ENCODE results near the gene SPDYE18. TPM values are rescaled to one million over a fixed set of nuclear protein-coding genes. Genes with fewer than 3 reads are reported as not detected.
"Not testable (repeated sequence)": the region's sequence is repeated elsewhere in the genome, so short reads cannot be mapped to it uniquely, and the experiment has no call there.

The SPDYE18 gene
- total and polyA plus RNA-seq, 4 donors, result 0.50 to 1.6 (median 1.5) TPM

DNA sequence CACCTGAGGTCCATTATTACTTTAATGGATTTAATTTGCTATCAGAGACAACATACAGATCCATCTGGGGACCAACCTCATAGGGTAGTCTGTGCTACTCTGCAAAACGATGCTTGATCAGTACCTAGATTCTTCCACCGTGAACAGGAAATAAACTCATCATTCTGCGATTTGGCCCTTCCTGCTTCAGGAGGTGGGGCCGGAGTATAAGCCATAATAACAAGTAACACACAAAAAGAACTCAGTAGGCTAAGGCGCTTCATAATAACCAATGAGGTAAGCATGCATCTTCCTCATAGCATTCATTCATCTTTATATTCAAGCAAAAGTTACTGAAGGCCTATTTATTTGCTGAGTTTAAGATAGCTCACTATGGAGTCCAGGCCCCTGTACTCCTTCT is 17.3 kb upstream of the SPDYE18 start:
- H3K4me3 ChIP-seq (ENCODE audit: low read depth, low read length); H3K36me3 ChIP-seq (ENCODE audit: control insufficient read depth, insufficient read depth, low read length); H3K27me3 ChIP-seq (ENCODE audit: control insufficient read depth, insufficient read depth, low read length); H3K4me1 ChIP-seq (ENCODE audit: control insufficient read depth, insufficient read depth, low read length); H3K27ac ChIP-seq (ENCODE audit: low read depth, low read length); DNase-seq (ENCODE audit: low read depth in 4 of 6, low spot score in 6 of 6); H3K9me3 ChIP-seq (ENCODE audit: control insufficient read depth, insufficient read depth, low read length): not testable (repeated sequence)
- WGBS (ENCODE audit: insufficient coverage), result no CpG with 5 or more reads among the region's 5 CpGs

GRCh38 chr7:77079112-77079511 is 16.8 kb upstream of the SPDYE18 start:
- H3K27ac ChIP-seq (ENCODE audit: low read depth, low read length); H3K36me3 ChIP-seq (ENCODE audit: control insufficient read depth, insufficient read depth, low read length); H3K9me3 ChIP-seq (ENCODE audit: control insufficient read depth, insufficient read depth, low read length); H3K4me1 ChIP-seq (ENCODE audit: control insufficient read depth, insufficient read depth, low read length); DNase-seq (ENCODE audit: low read depth in 4 of 6, low spot score in 6 of 6); H3K4me3 ChIP-seq (ENCODE audit: low read depth, low read length); H3K27me3 ChIP-seq (ENCODE audit: control insufficient read depth, insufficient read depth, low read length): not testable (repeated sequence)

DNA sequence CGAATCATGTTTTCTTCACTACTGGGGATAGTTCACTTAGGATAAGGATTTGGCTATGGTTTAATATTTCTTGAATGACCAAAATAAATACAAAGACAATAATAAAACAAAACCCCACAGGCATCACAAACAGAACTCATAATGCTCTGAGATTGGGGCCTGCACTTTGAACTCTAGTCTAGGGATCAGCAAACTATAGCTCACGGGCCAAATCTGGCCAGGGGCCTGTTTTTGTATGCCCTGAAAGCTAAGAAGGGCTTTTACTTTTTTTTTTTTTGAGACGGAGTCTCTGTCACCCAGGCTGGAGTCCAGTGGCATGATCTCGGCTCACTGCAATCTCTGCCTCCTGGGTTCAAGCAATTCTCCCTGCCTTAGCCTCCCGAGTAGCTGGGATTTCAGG is 14.7 kb upstream of the SPDYE18 start:
- not testable (repeated sequence) for H3K36me3 ChIP-seq (ENCODE audit: control insufficient read depth, insufficient read depth, low read length); H3K27ac ChIP-seq (ENCODE audit: low read depth, low read length); H3K27me3 ChIP-seq (ENCODE audit: control insufficient read depth, insufficient read depth, low read length); H3K4me1 ChIP-seq (ENCODE audit: control insufficient read depth, insufficient read depth, low read length); DNase-seq (ENCODE audit: low read depth in 4 of 6, low spot score in 6 of 6); H3K4me3 ChIP-seq (ENCODE audit: low read depth, low read length); H3K9me3 ChIP-seq (ENCODE audit: control insufficient read depth, insufficient read depth, low read length)
- WGBS (ENCODE audit: insufficient coverage), result no CpG with 5 or more reads among the region's 5 CpGs

- H3K36me3 ChIP-seq (ENCODE audit: control insufficient read depth, insufficient read depth, low read length); H3K27ac ChIP-seq (ENCODE audit: low read depth, low read length); H3K4me3 ChIP-seq (ENCODE audit: low read depth, low read length); H3K27me3 ChIP-seq (ENCODE audit: control insufficient read depth, insufficient read depth, low read length); H3K4me1 ChIP-seq (ENCODE audit: control insufficient read depth, insufficient read depth, low read length); H3K9me3 ChIP-seq (ENCODE audit: control insufficient read depth, insufficient read depth, low read length); DNase-seq (ENCODE audit: low read depth in 4 of 6, low spot score in 6 of 6): not testable (repeated sequence)
- WGBS (ENCODE audit: insufficient coverage), result no CpG with 5 or more reads among the region's 6 CpGs
These were observed 12.5 kb upstream of the SPDYE18 start for GRCh38 chr7:77074786-77075396.

DNA sequence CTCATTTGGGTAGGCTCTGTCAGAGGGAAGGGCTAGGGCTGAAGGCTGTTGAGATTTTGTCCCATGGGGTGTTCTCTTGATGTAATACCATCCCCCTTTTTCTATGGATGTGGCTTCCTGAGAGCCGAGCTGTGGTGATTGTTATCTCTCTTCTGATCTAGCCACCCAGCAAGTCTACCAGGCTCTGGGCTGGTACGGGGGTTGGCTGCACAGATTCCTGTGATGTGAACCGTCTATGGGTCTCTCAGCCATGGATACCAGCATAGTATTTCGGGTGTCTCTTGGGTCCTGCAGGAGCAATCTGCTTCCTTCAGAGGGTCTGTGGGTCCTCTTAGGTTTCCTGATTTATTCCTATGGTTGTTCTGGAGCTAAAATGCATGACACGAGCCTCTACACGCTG is 8.8 kb upstream of the SPDYE18 start:
- not testable (repeated sequence) for H3K9me3 ChIP-seq (ENCODE audit: control insufficient read depth, insufficient read depth, low read length); H3K4me3 ChIP-seq (ENCODE audit: low read depth, low read length); H3K27me3 ChIP-seq (ENCODE audit: control insufficient read depth, insufficient read depth, low read length); H3K4me1 ChIP-seq (ENCODE audit: control insufficient read depth, insufficient read depth, low read length); H3K36me3 ChIP-seq (ENCODE audit: control insufficient read depth, insufficient read depth, low read length); DNase-seq (ENCODE audit: low read depth in 4 of 6, low spot score in 6 of 6); H3K27ac ChIP-seq (ENCODE audit: low read depth, low read length)
- WGBS (ENCODE audit: insufficient coverage), result 95% methylated on average over 4 of the region's 6 CpGs

DNA sequence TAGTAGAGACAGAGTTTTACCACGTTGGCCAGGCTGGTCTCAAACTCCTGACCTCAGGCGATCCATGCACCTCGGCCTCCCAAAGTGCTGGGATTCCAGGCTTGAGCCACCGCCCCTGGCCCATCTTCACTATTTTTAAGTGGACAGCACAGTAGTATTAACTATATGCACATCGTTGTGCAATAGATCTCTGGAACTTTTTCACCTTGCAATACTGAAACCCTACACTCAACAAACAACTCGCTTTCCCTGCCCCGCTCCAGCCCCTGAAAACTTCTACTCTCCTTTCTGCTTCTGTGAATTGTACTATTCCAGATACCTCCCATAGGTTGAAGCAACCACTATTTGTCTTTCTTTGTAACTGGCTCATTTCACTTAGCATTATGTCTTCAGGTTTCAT is 3.5 kb upstream of the SPDYE18 start:
- H3K27me3 ChIP-seq (ENCODE audit: control insufficient read depth, insufficient read depth, low read length); DNase-seq (ENCODE audit: low read depth in 4 of 6, low spot score in 6 of 6); H3K36me3 ChIP-seq (ENCODE audit: control insufficient read depth, insufficient read depth, low read length); H3K9me3 ChIP-seq (ENCODE audit: control insufficient read depth, insufficient read depth, low read length); H3K4me3 ChIP-seq (ENCODE audit: low read depth, low read length); H3K27ac ChIP-seq (ENCODE audit: low read depth, low read length); H3K4me1 ChIP-seq (ENCODE audit: control insufficient read depth, insufficient read depth, low read length): not testable (repeated sequence)
- WGBS (ENCODE audit: insufficient coverage), result 100% methylated on average over 2 of the region's 7 CpGs

DNA sequence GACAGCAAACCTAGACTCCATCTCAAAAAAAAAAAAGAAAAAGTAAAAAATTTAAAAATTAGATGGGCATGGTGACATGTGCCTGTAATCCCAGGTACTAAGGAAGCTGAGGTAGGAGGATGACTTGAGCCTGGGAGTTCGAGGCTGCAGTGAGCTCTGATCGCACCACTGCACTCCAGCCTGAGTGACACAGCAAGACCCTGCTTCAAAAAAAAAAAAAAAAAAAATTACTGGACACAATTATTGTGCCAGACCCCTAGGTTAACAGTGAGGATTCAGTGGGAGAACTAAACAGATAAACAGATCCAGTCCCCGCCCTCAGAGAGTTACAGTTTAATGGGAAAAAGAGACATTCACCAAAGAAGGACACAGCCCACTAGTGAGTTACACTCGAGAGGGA is 1.4 kb upstream of the SPDYE18 start:
- H3K4me1 ChIP-seq (ENCODE audit: control insufficient read depth, insufficient read depth, low read length); H3K9me3 ChIP-seq (ENCODE audit: control insufficient read depth, insufficient read depth, low read length); H3K4me3 ChIP-seq (ENCODE audit: low read depth, low read length); DNase-seq (ENCODE audit: low read depth in 4 of 6, low spot score in 6 of 6); H3K27ac ChIP-seq (ENCODE audit: low read depth, low read length); H3K36me3 ChIP-seq (ENCODE audit: control insufficient read depth, insufficient read depth, low read length); H3K27me3 ChIP-seq (ENCODE audit: control insufficient read depth, insufficient read depth, low read length): not testable (repeated sequence)
- WGBS (ENCODE audit: insufficient coverage), result no CpG with 5 or more reads among the region's 4 CpGs

DNA sequence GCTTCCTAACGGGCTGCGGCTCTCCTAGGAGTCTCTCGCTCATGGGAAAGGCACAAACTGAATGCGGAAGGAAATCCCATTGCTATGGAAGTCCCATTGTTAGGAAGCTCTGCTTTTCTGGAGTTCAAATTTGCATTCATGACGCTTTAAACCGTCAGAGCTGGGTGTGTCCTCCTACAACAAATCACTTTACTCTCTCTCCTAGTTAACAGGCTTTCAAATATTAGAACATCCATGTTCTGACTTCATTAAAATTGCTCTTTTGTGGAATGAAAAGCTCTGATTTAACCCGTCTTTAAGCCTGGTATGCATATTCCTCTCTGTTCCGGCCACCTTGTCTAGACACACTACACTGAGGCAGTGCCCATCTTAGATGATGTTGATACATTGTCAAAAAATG is 30.1 kb downstream of the SPDYE18 start, which contains the start of gene SPDYE17:
TSS of gene SPDYE17 (minus strand) at position 101 of the 400 bp plus-strand sequence. CDS start 1,791 bp downstream, outside the sequence.
- not testable (repeated sequence) for H3K36me3 ChIP-seq (ENCODE audit: control insufficient read depth, insufficient read depth, low read length); H3K9me3 ChIP-seq (ENCODE audit: control insufficient read depth, insufficient read depth, low read length); DNase-seq (ENCODE audit: low read depth in 4 of 6, low spot score in 6 of 6); H3K4me1 ChIP-seq (ENCODE audit: control insufficient read depth, insufficient read depth, low read length); H3K27me3 ChIP-seq (ENCODE audit: control insufficient read depth, insufficient read depth, low read length); H3K4me3 ChIP-seq (ENCODE audit: low read depth, low read length); H3K27ac ChIP-seq (ENCODE audit: low read depth, low read length)
- no CpG with 5 or more reads among the region's 8 CpGs for WGBS (ENCODE audit: insufficient coverage)

- not testable (repeated sequence) for H3K27me3 ChIP-seq (ENCODE audit: control insufficient read depth, insufficient read depth, low read length); H3K4me3 ChIP-seq (ENCODE audit: low read depth, low read length); H3K27ac ChIP-seq (ENCODE audit: low read depth, low read length); H3K36me3 ChIP-seq (ENCODE audit: control insufficient read depth, insufficient read depth, low read length); H3K4me1 ChIP-seq (ENCODE audit: control insufficient read depth, insufficient read depth, low read length); DNase-seq (ENCODE audit: low read depth in 4 of 6, low spot score in 6 of 6); H3K9me3 ChIP-seq (ENCODE audit: control insufficient read depth, insufficient read depth, low read length)
- no CpG with 5 or more reads among the region's 10 CpGs for WGBS (ENCODE audit: insufficient coverage)
These were observed 36.0 kb downstream of the SPDYE18 start for GRCh38 chr7:77026349-77026748.

- peak in 1 of 6 donors; percentile 51 for DNase-seq (ENCODE audit: low read depth in 4 of 6, low spot score in 6 of 6)
- not testable (repeated sequence) for H3K27ac ChIP-seq (ENCODE audit: low read depth, low read length); H3K27me3 ChIP-seq (ENCODE audit: control insufficient read depth, insufficient read depth, low read length); H3K4me1 ChIP-seq (ENCODE audit: control insufficient read depth, insufficient read depth, low read length); H3K9me3 ChIP-seq (ENCODE audit: control insufficient read depth, insufficient read depth, low read length); H3K4me3 ChIP-seq (ENCODE audit: low read depth, low read length)
- peaks cover 10% of the 10 kb centered on the region for H3K36me3 ChIP-seq (ENCODE audit: control insufficient read depth, insufficient read depth, low read length)
- WGBS (ENCODE audit: insufficient coverage), result 67% methylated on average over 2 of the region's 16 CpGs
These were observed 52.2 kb downstream of the SPDYE18 start for GRCh38 chr7:77010074-77010680.
